Activated naive CD8-positive, alpha-beta T cell treated with anti-CD3 and anti-CD28 coated beads, Interleukin-2, amount 10 ng/mL, durations not matched to agents 7 days and 5 days (primary cell): ENCODE results near the gene CTDNEP1. TPM values are rescaled to one million over a fixed set of nuclear protein-coding genes. Genes with fewer than 3 reads are reported as not detected.

Experiments used
- ATAC-seq: fragments of 150-1000 bp; cut with Tn5 transposase; one replicate; pipeline ENCODE4 v1.10.0; 2021; ENCODE audit warnings: low read depth, moderate library complexity
- POLR2A ChIA-PET: fragments of 350-600 bp; sonication (Branson Sonifier 250); formaldehyde crosslinking; loops from one replicate; lab custom pipeline; 2021; ENCODE audit warnings: antibody characterized with exemption; lab: Charles Lee
- DNase-seq: peaks from one replicate; pipeline ENCODE4 v3.0.0; 2021
- H3K27ac Mint-ChIP-seq: one replicate; pipeline ENCODE4 v1.8.0; 2022; ENCODE audit warnings: mild to moderate bottlenecking, mixed read lengths
- H3K27me3 Mint-ChIP-seq: one replicate; pipeline ENCODE4 v1.8.0; 2022; ENCODE audit warnings: mild to moderate bottlenecking, moderate library complexity, mixed read lengths
- H3K36me3 Mint-ChIP-seq: one replicate; pipeline ENCODE4 v1.8.0; 2021; ENCODE audit warnings: mild to moderate bottlenecking, mixed read lengths
- H3K4me1 Mint-ChIP-seq: one replicate; pipeline ENCODE4 v1.8.0; 2021; ENCODE audit warnings: mixed read lengths
- H3K4me3 Mint-ChIP-seq: one replicate; pipeline ENCODE4 v1.8.0; 2022; ENCODE audit warnings: mild to moderate bottlenecking, moderate library complexity, mixed read lengths
- H3K9me3 Mint-ChIP-seq: one replicate; pipeline ENCODE4 v1.8.0; 2021; ENCODE audit warnings: mixed read lengths
- total RNA-seq, 2 experiments: library from RNA; stranded (reverse); gene quantifications; one replicate each; pipeline ENCODE4 v1.2.3, GENCODE V29; 2021

CTDNEP1 gene
- total RNA-seq = 100 to 1,000 TPM; 157 to 160 TPM

DNA sequence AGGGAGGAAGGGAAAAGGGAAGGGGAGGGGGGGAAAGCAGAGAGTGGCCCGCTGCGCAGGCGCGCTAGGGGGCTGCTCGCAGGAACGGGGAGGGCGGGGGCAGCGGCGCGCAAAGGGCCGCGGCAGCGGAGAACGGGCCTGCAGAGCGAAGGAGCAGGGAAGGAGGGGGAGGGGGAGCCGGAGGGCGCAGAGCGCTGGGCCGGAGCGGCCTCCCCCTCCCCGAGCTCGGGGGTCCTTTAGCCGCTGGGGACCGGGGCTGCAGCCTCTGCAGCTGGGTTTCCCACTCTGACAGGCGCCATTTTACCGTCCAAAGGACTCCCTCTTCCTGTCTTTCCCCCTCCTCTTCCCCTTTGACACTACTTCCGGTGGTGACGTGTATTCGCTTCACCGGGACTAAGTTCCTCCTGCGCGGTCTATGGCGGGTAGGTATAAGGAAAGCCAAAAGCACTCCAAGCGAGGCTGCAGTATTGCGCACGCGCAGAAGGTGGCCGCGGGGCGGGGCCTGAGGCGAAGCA lies at the start of gene CTDNEP1:
Gene CTDNEP1, minus strand, starts transcription at position 74 of the 515 bp plus-strand sequence. CDS start 438 bp downstream, outside the sequence.
- Mint-ChIP-seq H3K9me3 (no peaks in the 10 kb centered on the region), H3K27me3 (no peaks in the 10 kb centered on the region), H3K36me3 (peaks cover 14% of the 10 kb centered on the region), H3K4me3 (peak within 1 kb of the TSS; percentile 99), H3K4me1 (peaks cover 39% of the 10 kb centered on the region), H3K27ac (peak within 1 kb of the TSS; percentile 100)
- ATAC-seq = peak; percentile 92
- POLR2A ChIA-PET = interaction anchor here (0.9 to 4.0 kb wide), 6 partner anchors 9 to 84 kb away, joined by 3 to 56 read pairs (median 12); partner anchors contain the start of genes ACADVL, ACAP1, DLG4 and DVL2
- peak; percentile 99 for DNase-seq

DNA sequence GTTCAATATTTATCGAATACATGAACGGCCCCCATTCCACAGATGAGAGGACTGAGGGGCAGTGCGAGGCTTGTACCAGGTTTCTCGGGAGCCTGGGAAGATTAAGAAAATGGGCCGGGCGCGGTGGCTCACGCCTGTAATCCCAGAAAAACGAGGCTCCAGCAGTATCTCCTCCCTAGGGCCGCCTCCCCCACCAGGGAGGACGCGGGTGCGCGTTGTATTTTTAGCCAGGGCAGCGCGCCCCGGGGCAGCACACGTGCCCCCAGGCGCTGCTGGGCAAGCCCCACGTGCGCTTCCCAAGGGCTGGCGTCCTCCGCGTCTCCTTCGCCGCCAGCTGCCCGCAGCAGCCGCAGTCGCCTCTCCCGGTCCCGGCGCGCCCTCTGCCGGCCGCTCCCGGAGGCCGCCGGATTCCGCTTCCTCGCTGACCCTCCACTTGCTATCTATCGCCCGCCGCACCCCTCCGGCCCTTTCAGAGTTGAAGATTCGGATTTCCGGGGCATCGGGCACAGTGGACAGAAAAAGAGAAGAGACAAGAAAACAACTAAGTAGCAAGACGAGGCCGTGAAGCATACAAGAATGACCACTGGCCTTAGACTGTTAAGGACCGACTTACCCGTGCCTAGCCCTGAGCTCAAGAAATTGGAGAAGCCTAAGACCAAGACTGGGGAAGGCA lies 44.8 kb upstream of the CTDNEP1 start:
- Mint-ChIP-seq H3K9me3 (no peaks in the 10 kb centered on the region), H3K27ac (no peak overlapping the region), H3K27me3 (peaks cover 44% of the 10 kb centered on the region), H3K4me3 (peak overlapping the region; percentile 55), H3K4me1 (peaks cover 20% of the 10 kb centered on the region), H3K36me3 (no peaks in the 10 kb centered on the region)
- POLR2A ChIA-PET = interaction anchor here (0.8 to 1.4 kb wide), 5 partner anchors 10 to 253 kb away, joined by 3 to 6 read pairs (median 3); partner anchors contain the start of gene SLC2A4
- peak; percentile 31 for ATAC-seq
- peak; percentile 82 for DNase-seq

DNA sequence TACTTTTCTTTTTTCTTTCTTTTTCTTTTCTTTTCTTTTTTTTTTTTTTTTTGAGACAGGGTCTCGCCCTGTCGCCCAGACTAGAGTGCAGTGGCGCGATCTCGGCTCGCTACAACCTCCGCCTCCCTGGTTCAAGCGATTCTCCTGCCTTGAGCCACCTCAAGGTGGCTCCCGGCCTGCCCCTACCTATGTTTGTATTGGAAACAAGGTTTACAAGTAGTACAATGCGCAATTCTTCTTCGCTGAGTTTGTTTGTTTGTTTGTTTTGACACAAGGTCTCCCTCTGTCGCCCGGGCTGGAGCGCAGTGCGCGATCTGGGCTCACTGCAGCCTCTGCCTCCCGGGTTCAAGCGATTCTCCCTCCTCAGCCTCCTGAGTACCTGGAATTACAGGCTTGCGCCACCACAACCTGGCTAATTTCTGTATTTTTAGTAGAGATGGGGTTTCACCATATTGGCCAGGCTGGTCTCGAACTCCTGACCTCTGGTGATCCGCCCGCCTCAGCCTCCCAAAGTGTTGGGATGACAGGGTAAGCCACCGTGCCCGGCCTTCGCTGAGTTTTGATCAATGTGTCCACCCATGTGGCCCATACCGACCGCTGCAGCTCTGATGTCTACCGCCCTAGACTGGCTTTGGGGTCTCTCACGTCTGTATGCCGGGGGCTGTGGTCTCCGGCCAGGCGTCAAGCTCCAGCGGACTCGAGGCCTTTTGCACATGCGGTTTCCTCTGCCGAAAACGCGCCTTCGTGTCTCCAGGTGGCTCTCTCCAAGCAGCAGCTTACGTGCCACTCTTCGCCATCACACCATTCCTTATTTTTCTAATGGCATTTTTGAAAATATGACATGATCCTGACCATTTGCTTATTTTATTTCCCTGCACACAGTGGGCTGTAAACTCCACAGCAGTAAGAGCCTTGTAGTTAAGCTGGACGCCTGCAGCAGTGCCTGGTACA lies 44.0 kb upstream of the CTDNEP1 start:
- no peaks in the 10 kb centered on the region for H3K36me3 Mint-ChIP-seq
- peak overlapping the region; percentile 79 for H3K4me3 Mint-ChIP-seq
- no peaks in the 10 kb centered on the region for H3K9me3 Mint-ChIP-seq
- ATAC-seq (no peak), DNase-seq (no peak)
- peaks cover 46% of the 10 kb centered on the region for H3K27me3 Mint-ChIP-seq
- POLR2A ChIA-PET = interaction anchor here (0.8 to 1.3 kb wide), 4 partner anchors 10 to 53 kb away, joined by 3 to 6 read pairs (median 3); partner anchors contain the start of gene SLC2A4
- peak overlapping the region; percentile 42 for H3K27ac Mint-ChIP-seq
- H3K4me1 Mint-ChIP-seq = peaks cover 20% of the 10 kb centered on the region

DNA sequence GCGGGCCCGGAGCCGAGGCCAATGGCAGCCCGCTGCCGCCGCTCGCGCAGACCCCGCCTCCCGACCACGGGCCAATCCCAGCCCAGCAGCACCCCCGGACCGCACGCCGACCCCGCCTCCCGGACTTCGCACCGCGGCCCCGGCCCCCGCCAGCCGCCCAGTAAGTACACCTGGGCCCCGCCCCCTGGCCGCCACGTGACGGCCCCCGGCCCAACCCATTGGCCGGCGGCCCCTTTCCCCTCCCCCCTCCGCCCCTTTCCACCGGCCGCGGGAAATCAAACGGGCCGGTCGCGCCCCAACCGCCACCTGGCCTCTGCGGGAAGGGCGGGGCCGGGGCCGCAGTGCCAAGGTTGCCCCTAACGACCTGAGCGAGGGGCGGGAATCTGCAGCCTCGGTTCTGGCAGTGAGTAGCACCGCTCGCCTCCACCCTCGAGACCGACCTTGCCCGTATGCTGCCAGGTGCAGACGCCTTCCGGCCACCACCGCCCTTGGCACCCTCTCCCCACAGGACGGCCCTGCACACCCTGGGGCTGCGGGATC lies 43.1 kb upstream of the CTDNEP1 start, which contains the start of gene YBX2:
Gene YBX2, minus strand, starts transcription at position 26 of the 540 bp plus-strand sequence. CDS start 139 bp downstream, outside the sequence.
- POLR2A ChIA-PET = no interaction called here
- H3K27ac Mint-ChIP-seq = peak within 1 kb of the TSS; percentile 42
- H3K4me3 Mint-ChIP-seq = peak within 1 kb of the TSS; percentile 79

DNA sequence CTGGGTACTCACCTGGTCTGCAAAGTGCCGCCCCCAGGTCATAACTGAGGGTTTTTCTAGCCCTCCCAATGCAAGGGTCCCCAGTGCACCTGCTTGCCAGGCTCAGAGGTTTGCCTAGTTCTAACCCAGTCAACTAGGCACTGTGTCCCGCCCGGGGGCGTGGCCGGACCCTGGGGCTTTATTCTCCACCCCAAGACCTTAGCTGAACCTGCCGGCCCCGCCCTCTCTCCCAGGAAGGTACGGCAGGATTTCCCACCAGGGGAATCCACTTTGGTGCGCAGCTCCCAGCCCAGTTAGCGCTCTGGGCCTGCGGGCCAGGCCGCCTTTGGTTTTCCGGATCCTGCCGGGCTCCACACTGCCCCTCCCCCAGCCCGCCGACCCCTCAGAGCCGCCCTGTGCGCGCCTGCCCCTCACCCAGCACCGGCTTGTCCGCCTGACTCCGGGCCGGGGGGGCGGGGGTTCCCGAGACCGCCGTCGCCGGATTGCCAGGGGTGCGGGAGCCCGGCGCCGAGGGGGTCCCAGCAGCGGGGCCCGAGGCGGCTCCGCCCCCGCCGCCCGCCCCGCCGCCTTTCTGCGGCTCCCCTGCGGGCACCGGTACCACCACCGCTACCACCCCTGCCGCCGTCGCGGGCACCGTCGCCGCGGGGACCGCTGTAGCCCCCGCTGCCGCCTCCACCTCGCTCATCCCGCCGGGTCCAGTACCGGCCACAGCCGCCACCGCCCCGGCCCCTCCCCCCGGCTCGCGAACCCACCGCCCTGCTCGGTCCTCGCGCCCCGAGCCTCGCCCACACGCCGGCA lies 42.5 kb upstream of the CTDNEP1 start:
- POLR2A ChIA-PET = no interaction called here

More for the DNA sequence above, 43.1 kb upstream of the CTDNEP1 start, which contains the start of gene YBX2:
- peaks cover 20% of the 10 kb centered on the region for H3K4me1 Mint-ChIP-seq
- H3K27me3 Mint-ChIP-seq = peaks cover 45% of the 10 kb centered on the region
- H3K9me3 Mint-ChIP-seq = no peaks in the 10 kb centered on the region
- DNase-seq (peak; percentile 87), ATAC-seq (peak; percentile 81)
- H3K36me3 Mint-ChIP-seq = no peaks in the 10 kb centered on the region

DNA sequence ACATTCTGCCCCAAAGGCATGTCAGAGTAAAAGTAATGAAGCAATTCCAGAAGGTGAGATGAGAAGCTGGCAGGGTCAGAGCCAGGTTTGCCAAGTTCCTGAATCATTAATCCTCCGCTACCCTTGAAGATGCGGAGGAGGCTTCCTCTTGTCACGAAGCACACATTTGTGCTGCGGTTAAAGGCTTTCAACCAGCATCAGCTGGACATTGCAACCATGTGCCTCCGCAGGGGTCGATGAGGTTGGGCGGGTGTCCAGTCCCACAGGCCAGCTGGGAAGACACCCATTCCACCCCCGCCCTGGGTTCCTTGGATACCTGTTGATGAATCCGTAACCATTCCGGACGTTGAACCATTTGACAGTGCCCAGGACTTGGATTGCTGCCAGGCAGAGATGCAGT lies 41.6 kb upstream of the CTDNEP1 start:
- Mint-ChIP-seq H3K4me1 (peaks cover 20% of the 10 kb centered on the region), H3K27ac (no peak overlapping the region), H3K36me3 (no peaks in the 10 kb centered on the region), H3K4me3 (peak overlapping the region; percentile 35), H3K27me3 (peaks cover 43% of the 10 kb centered on the region), H3K9me3 (no peaks in the 10 kb centered on the region)
- POLR2A ChIA-PET = interaction anchor here (2.0 kb wide), 1 partner anchor 12 kb away, joined by 5 read pairs; the partner anchor contains the start of gene SLC2A4
- DNase-seq (no peak), ATAC-seq (no peak)

More for the DNA sequence above, 42.5 kb upstream of the CTDNEP1 start:
- peaks cover 41% of the 10 kb centered on the region for H3K27me3 Mint-ChIP-seq
- no peak overlapping the region for H3K4me3 Mint-ChIP-seq
- no peaks in the 10 kb centered on the region for H3K36me3 Mint-ChIP-seq
- DNase-seq = peak; percentile 53
- H3K27ac Mint-ChIP-seq = no peak overlapping the region
- ATAC-seq = no peak
- H3K4me1 Mint-ChIP-seq = peaks cover 20% of the 10 kb centered on the region
- H3K9me3 Mint-ChIP-seq = no peaks in the 10 kb centered on the region

DNA sequence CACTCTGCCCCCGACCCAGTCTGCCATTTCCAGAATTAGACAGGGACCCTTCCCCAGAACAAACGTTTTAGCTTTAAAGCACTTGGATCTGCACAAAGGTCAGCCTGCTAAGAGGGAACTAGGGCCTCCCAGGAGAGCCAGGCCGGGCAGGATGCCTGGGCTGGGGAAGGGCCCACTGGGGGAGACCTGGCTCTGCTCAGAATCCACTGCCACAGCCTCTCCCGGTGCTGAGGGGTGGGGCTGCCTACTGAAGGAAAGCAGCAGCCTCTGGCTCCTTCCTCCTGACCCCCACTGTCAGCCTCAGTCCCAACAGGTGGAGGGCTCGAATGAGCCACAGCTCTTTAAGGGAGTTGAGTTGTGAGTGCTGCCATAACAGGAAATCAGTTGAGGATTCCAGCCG lies 41.2 kb upstream of the CTDNEP1 start:
- H3K4me3 Mint-ChIP-seq = no peak overlapping the region
- DNase-seq (no peak), ATAC-seq (no peak)
- no peaks in the 10 kb centered on the region for H3K9me3 Mint-ChIP-seq
- no peaks in the 10 kb centered on the region for H3K36me3 Mint-ChIP-seq
- POLR2A ChIA-PET = interaction anchor here (2.0 kb wide), 1 partner anchor 11 kb away, joined by 5 read pairs; the partner anchor contains the start of gene SLC2A4
- no peak overlapping the region for H3K27ac Mint-ChIP-seq
- peaks cover 48% of the 10 kb centered on the region for H3K27me3 Mint-ChIP-seq
- H3K4me1 Mint-ChIP-seq = peaks cover 20% of the 10 kb centered on the region

DNA sequence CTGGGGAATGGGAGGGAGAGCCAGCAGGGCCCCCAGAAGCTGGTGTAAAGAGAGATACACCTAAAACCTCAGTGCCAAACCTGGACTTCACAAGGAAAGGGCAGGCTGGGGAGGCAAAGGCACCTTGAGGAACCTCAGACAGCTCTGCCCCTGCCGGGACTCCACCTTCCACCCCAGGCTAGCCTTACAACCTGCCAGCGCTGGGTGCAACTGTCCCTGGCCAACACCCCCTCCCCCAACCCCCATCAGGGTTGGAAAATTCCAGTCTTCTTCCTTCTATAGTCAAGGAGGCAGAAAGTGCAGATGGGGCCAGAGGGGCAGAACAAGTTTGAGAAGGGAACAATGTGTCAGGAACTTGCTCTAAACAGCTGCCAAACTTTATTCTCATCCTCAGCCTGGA lies 40.7 kb upstream of the CTDNEP1 start:
- no peak for DNase-seq
- Mint-ChIP-seq H3K27ac (no peak overlapping the region), H3K36me3 (no peaks in the 10 kb centered on the region), H3K27me3 (peaks cover 48% of the 10 kb centered on the region), H3K9me3 (no peaks in the 10 kb centered on the region), H3K4me3 (no peak overlapping the region), H3K4me1 (peaks cover 20% of the 10 kb centered on the region)
- POLR2A ChIA-PET = interaction anchor here (2.0 kb wide), 1 partner anchor 11 kb away, joined by 5 read pairs; the partner anchor contains the start of gene SLC2A4
- no peak for ATAC-seq

DNA sequence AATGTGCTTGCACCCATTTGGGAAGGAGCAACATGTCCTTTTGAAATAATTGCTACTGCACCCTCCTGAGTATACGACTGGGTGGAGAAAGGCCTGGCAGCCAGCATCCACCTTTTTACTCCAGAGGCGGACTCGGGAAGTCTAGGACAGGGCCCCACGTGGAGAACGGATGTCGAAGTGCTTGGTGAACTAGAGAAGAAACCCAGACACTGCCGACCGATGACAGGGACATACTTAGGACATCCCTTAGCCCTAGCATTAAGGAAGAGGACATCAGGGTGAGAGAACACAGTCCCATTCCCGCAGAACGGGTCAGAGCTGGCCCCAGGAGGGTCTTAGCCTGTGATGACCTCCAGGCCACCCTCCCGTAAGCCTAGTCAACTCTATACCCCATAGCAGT lies 39.2 kb upstream of the CTDNEP1 start:
- no peak for ATAC-seq
- Mint-ChIP-seq H3K36me3 (no peaks in the 10 kb centered on the region), H3K4me1 (peaks cover 13% of the 10 kb centered on the region), H3K27me3 (peaks cover 50% of the 10 kb centered on the region), H3K27ac (no peak overlapping the region), H3K9me3 (no peaks in the 10 kb centered on the region), H3K4me3 (no peak overlapping the region)
- POLR2A ChIA-PET = interaction anchor here (0.6 kb wide), 2 partner anchors 13 to 25 kb away, joined by 6 to 7 read pairs; no protein-coding TSS in a partner anchor
- no peak for DNase-seq

DNA sequence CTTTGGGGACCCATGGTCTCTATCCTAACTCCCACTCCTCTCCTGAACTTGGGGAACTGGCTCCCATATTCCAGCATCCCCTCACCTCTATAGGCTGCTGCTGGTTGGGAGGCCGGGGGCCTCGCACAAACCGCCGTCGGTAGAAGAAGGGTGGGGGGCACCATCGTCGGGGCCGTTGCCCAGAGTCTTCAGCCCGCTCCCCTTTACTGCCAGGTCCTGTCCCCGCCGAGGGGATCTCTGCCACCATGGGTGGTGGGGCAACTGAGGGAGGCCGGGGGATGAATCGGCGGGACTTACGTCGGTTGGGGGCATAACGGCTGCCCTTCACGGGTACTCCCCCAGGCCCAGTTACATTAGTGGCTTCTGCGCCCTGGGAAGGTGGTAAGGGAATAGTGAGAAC lies 38.6 kb upstream of the CTDNEP1 start:
- H3K4me1 Mint-ChIP-seq = peaks cover 10% of the 10 kb centered on the region
- POLR2A ChIA-PET = interaction anchor here (0.6 kb wide), 1 partner anchor 12 kb away, joined by 7 read pairs; no protein-coding TSS in a partner anchor
- no peak overlapping the region for H3K4me3 Mint-ChIP-seq
- no peak overlapping the region for H3K27ac Mint-ChIP-seq
- DNase-seq (no peak), ATAC-seq (no peak)
- peaks cover 45% of the 10 kb centered on the region for H3K27me3 Mint-ChIP-seq
- no peaks in the 10 kb centered on the region for H3K36me3 Mint-ChIP-seq
- H3K9me3 Mint-ChIP-seq = no peaks in the 10 kb centered on the region

DNA sequence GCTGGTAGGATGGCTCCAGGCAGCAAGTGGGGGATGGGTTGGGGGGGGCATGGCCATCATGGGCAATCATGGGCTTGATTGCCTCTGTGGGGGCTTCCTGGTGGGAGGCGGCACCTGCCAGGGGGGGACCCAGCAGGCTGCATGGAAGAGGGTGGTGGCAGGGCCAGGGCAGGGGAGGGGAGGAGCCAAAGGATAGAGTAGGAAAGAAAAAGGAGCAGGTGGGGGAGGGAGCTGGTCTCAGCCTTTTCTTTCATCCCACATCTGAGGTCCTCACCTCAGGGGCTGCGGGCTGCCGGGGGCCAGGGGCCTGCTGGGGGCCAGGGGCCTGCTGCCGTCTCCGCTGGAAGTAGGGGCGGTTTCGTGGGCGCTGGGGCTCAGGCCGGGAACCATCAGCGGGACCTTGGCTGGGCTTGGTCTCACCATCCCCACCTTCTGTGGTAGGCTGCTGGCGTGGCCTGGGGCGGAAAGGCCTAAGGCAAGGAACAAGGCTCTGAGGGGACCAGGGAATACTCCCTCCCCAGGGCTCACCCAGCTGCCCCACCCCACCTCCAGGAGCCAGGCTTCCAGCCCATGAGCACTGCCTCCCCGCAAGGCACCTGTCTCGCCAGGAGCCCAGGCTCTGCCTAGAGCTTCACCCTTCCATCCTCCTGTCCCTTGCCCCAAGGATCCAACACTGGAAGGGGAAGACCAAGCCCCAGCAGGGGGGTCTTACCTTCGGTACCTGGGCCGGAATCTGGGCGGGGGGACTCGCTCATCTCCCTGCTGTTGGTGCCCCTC lies 37.9 kb upstream of the CTDNEP1 start:
- POLR2A ChIA-PET = no interaction called here
- peaks cover 8% of the 10 kb centered on the region for H3K4me1 Mint-ChIP-seq

More for the DNA sequence above, 37.9 kb upstream of the CTDNEP1 start:
- no peak for DNase-seq
- Mint-ChIP-seq H3K9me3 (no peaks in the 10 kb centered on the region), H3K27ac (no peak overlapping the region), H3K27me3 (peaks cover 42% of the 10 kb centered on the region), H3K36me3 (no peaks in the 10 kb centered on the region), H3K4me3 (no peak overlapping the region)
- ATAC-seq = no peak
